HepG2 (cell line): ENCODE measurements around the gene BDNF. TPM values are rescaled to one million over a fixed set of nuclear protein-coding genes. Genes with fewer than 3 reads are reported as not detected.

Source experiments
- ATAC-seq: fragments of 200-7000 bp; cut with Tn5 transposase; 3 replicates; pipeline ENCODE4 v1.9.1; 2020; ENCODE audit warnings: mild to moderate bottlenecking, moderate library complexity
- BruUV-seq: library from RNA; stranded (reverse); fragments of 400-500 nt; replicated peaks from 2 replicates; lab custom pipeline; 2021; lab: Mats Ljungman, UMichigan
- CTCF ChIA-PET: fragments of 300-600 bp; formaldehyde crosslinking; extraction: SDS; loops from one replicate; lab custom pipeline; 2021; ENCODE audit warnings: low total read pairs, inconsistent platforms, low intra/inter-chr PET ratio; lab: Yijun Ruan, JAX
- POLR2A ChIA-PET: fragments of 350-600 bp; sonication (Branson Sonifier 250); formaldehyde crosslinking; loops from one replicate; lab custom pipeline; 2020; ENCODE audit warnings: antibody characterized with exemption, inconsistent platforms; lab: Yijun Ruan, JAX
- DNase-seq: peaks from one replicate; pipeline ENCODE4 v3.0.0-alpha.2; 2015; ENCODE audit warnings: low spot score
- FAIRE-seq: peaks from 3 replicates; lab custom pipeline; 2011; peaks lifted over from hg19 to GRCh38; lab: Jason Lieb, UNC
- H2AFZ ChIP-seq: one replicate; pipeline ENCODE4 v1.6.1; 2011; ENCODE audit warnings: low read length, inconsistent platforms
- H3K27ac ChIP-seq: fragments of 300-600 bp; 3 replicates; pipeline ENCODE4 v1.8.0; 2011; ENCODE audit warnings: mixed run types, mild to moderate bottlenecking, mixed read lengths, low read length, inconsistent platforms; ENCODE audit not compliant: insufficient read depth; ENCODE audit errors: extremely low read length
- H3K27me3 ChIP-seq, 2 experiments: fragments of 200-600 bp in 1 of 2; 2 replicates in 1 of 2; 3 replicates in 1 of 2; pipeline versions ENCODE4 v1.6.0 to v1.8.0; 2011; ENCODE audit warnings: low read length in 2 of 2, mild to moderate bottlenecking in 2 of 2, moderate library complexity in 2 of 2, inconsistent platforms in 1 of 2; ENCODE audit not compliant: insufficient read depth in 2 of 2, control insufficient read depth in 1 of 2
- H3K36me3 ChIP-seq, 2 experiments: fragments of 200-600 bp in 1 of 2; replicated peaks in 1 of 2; 2 replicates in 1 of 2; 3 replicates in 1 of 2; pipeline versions ENCODE4 v1.5.1 to v1.8.0; 2011; ENCODE audit warnings: low read length in 2 of 2, inconsistent platforms in 1 of 2; ENCODE audit not compliant: insufficient read depth in 2 of 2, control insufficient read depth in 1 of 2
- H3K4me1 ChIP-seq: 2 replicates; pipeline ENCODE4 v1.5.1; 2012; ENCODE audit warnings: low read length, inconsistent platforms; ENCODE audit not compliant: insufficient read depth
- H3K4me2 ChIP-seq: 2 replicates; pipeline ENCODE4 v1.6.0; 2011; ENCODE audit warnings: low read depth, low read length, inconsistent platforms
- H3K4me3 ChIP-seq, 3 experiments: fragments of 200-600 bp in 1 of 3; sonication (generic), shearing (Covaris generic) in 1 of 3; replicated peaks in 1 of 3; 2 replicates each; pipeline ENCODE4 v1.5.1; 2011 to 2016; ENCODE audit warnings: low read length in 3 of 3, inconsistent platforms in 2 of 3, low read depth in 2 of 3, mild to moderate bottlenecking in 2 of 3, control low read depth in 1 of 3, mixed read lengths in 1 of 3; ENCODE audit not compliant: insufficient read depth in 1 of 3
- H3K79me2 ChIP-seq: one replicate; pipeline ENCODE4 v1.6.1; 2011; ENCODE audit warnings: low read length, inconsistent platforms; ENCODE audit not compliant: insufficient read depth
- H3K9ac ChIP-seq: 2 replicates; pipeline ENCODE4 v1.6.0; 2011; ENCODE audit warnings: mild to moderate bottlenecking, low read depth, low read length, inconsistent platforms; ENCODE audit not compliant: insufficient read depth
- H3K9me3 ChIP-seq: 2 replicates; pipeline ENCODE4 v1.5.1; 2012; ENCODE audit warnings: mild to moderate bottlenecking, low read length
- H4K20me1 ChIP-seq: 2 replicates; pipeline ENCODE4 v1.6.0; 2011; ENCODE audit warnings: inconsistent platforms, mild to moderate bottlenecking, low read length, moderate library complexity; ENCODE audit not compliant: insufficient read depth
- CEBPB ChIP-seq: IDR thresholded peaks from 2 replicates; pipeline ENCODE4 v1.6.1; 2011; ENCODE audit warnings: low read depth, low read length, improper control_type of control experiment, borderline replicate concordance
- ETV5 ChIP-seq: IDR thresholded peaks from 2 replicates; pipeline ENCODE4 v1.6.1; 2018; ENCODE audit warnings: missing biosample characterization, missing genetic modification reagents, inconsistent platforms, borderline replicate concordance
- HNRNPUL1 ChIP-seq: fragments of 200-400 bp; formaldehyde crosslinking; IDR thresholded peaks from 2 replicates; pipeline ENCODE4 v1.6.1; 2017; ENCODE audit warnings: low read depth, mild to moderate bottlenecking, low read length, moderate library complexity
- PCBP1 ChIP-seq: fragments of 200-400 bp; formaldehyde crosslinking; IDR thresholded peaks from 2 replicates; pipeline ENCODE4 v1.6.1; 2017; ENCODE audit warnings: mild to moderate bottlenecking, low read depth, low read length, borderline replicate concordance
- SSRP1 ChIP-seq: IDR thresholded peaks from 2 replicates; pipeline ENCODE4 v1.6.1; 2016; ENCODE audit warnings: control low read depth
- THAP11 ChIP-seq: IDR thresholded peaks from 2 replicates; pipeline ENCODE4 v1.6.1; 2016; ENCODE audit warnings: missing biosample characterization, missing genetic modification reagents
- ZNF17 ChIP-seq: sonication (generic); formaldehyde crosslinking; IDR thresholded peaks from 2 replicates; pipeline ENCODE4 v1.5.0; 2020; ENCODE audit warnings: mild to moderate bottlenecking, missing genetic modification reagents
- ZNF605 ChIP-seq: sonication (generic); formaldehyde crosslinking; IDR thresholded peaks from 2 replicates; pipeline ENCODE4 v1.8.0; 2022; ENCODE audit warnings: mild to moderate bottlenecking, missing genetic modification reagents
- WGBS: methylation state at CpG from one replicate; pipeline ENCODE4 v1.1.6; 2017; ENCODE audit warnings: low lambda C conversion rate; 5-methylcytosine and 5-hydroxymethylcytosine counted together
- in situ Hi-C: cut with HindIII; loops from 2 replicates; pipeline ENCODE4 v1.10.0; 2017; ENCODE audit warnings: low pct_unique_long_range_greater_than_20kb; ENCODE audit not compliant: extremely low pct_ligation_motif_present
- intact Hi-C: fragments of 100-400 bp; cut with micrococcal nuclease; formaldehyde crosslinking; loops from one replicate; pipeline ENCODE4 v1.10.0; 2022; ENCODE audit not compliant: unreplicated experiment
- polyA plus RNA-seq, 8 experiments: library from polyadenylated mRNA; depleted of rRNA in 3 of 8; stranded (reverse) in 7 of 8; unstranded in 1 of 8; fragments of >200 nt; fragmentation: Illumina TruSeq in 4 of 8; extraction: Trizol in 4 of 8; gene quantifications; 2 replicates each; pipeline versions ENCODE4 v1.2.1 to v1.2.3, GENCODE V29; 2011 to 2016; ENCODE audit warnings: low read depth in 4 of 8, missing spikeins in 1 of 8, mixed read lengths in 1 of 8; ENCODE audit not compliant: insufficient read depth in 1 of 8
- total RNA-seq, 5 experiments: library from RNA; depleted of rRNA; stranded (reverse); fragments of >200 nt; fragmentation: Illumina TruSeq; extraction: Trizol; gene quantifications; 2 replicates each; pipeline ENCODE4 v1.2.3, GENCODE V29; 2016; ENCODE audit warnings: low read depth in 1 of 5
- TF ChIP-seq, protein P1 (sequence below): sonication (generic); formaldehyde crosslinking; IDR thresholded peaks from 2 replicates; pipeline ENCODE4 v1.8.0; 2022; ENCODE audit warnings: missing genetic modification reagents, mild to moderate bottlenecking, inconsistent platforms, borderline replicate concordance
- TF ChIP-seq, protein P2 (sequence below): sonication (generic); formaldehyde crosslinking; IDR thresholded peaks from 2 replicates; pipeline ENCODE4 v1.5.0; 2020; ENCODE audit warnings: missing genetic modification reagents
- TF ChIP-seq, protein P3 (sequence below): sonication (generic); formaldehyde crosslinking; IDR thresholded peaks from 2 replicates; pipeline ENCODE4 v1.5.1; 2020; ENCODE audit warnings: missing genetic modification reagents, mild to moderate bottlenecking, borderline replicate concordance

Gene BDNF
- total and polyA plus RNA-seq, 2 of the 13 experiments (the other 11 are each of a cell fraction or from before 2014, with no cell fraction given): 0.02 TPM; not detected in 1

DNA sequence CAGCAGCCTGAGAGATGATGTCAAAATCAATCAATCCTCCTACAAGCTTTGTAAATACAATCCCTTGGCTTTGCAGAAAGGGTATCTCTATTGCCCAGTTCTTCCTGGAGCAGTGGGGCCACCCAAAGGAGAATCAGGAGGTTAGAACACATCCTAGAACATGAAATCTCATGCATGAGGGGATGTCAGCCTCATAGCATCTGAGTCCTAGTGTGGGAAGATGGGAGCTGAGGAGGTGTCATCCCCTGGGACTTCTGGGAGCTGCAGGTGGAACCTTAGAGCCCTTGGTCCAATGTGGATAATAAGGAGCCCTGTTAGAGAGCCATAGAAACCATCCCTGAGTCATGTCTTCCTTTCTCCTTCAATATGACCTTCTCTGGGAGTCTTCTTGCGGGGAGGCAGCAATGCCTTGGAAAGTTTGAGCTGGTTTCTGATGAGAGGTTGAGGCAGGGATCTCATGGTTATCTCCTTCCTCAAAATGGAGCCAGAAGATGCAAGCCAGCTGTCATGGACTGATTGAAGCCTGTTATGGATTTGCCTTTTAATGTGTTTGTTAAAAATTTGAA is 74.8 kb downstream of the BDNF start:
- Histone ChIP-seq H3K9me3 (no peaks in the 10 kb centered on the region), H3K4me2 (no peak overlapping the region), H3K9ac (no peak overlapping the region), H3K27me3 (no peaks in the 10 kb centered on the region; a peak in 2 of 5 replicates), H3K79me2 (no peaks in the 10 kb centered on the region), H3K4me1 (peaks cover 7% of the 10 kb centered on the region), H2AFZ (no peak overlapping the region), H3K27ac (no peak overlapping the region), H3K36me3 (no peaks in the 10 kb centered on the region), H3K4me3 (no peak overlapping the region), H4K20me1 (no peaks in the 10 kb centered on the region)
- ChIA-PET CTCF (no interaction called here), POLR2A (no interaction called here)
- DNase-seq: no peak
- BruUV-seq: no TSS peak
- 0% methylated on average over 1 of the region's 1 CpG for WGBS
- ATAC-seq: no peak
- TF ChIP-seq PCBP1: no peak
- TF ChIP-seq THAP11 (CRISPR knock-in tag): no peak
- TF ChIP-seq ZNF605 (CRISPR knock-in tag): no peak
- no peak for TF ChIP-seq SSRP1 (CRISPR knock-in tag)
- no peak for FAIRE-seq
- in situ Hi-C loops: no loop called here
- intact Hi-C loops: no loop called here

DNA sequence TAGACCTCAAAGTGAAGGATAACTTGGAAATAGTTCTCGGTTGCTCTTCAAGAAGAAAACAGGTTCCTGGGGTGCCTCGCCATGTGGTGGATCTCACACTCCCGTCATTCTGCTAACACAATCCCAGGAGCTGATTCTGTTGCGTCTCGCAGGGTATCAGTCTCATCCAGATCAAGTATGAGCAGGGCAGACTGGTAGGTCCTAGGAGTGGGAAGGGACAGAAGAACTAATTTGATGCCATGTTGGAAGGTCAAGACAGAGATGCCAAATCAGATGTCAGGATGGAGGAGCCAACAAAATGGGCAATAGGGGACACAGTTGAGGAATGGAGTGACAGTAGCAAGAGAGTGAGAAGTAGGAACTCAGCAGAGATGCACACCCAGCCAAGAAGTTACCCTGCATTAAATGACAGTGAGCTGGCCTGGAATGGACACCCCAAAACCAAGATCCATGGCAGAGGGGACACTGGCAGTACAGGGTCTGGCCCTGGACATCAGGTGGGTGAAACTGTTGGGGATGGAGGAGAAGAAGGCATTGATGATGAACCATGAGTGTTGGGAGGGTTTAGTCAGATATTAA is 76.2 kb downstream of the BDNF start:
- H3K79me2 ChIP-seq: no peaks in the 10 kb centered on the region
- H3K27ac ChIP-seq: no peak overlapping the region
- H3K9me3 ChIP-seq: no peaks in the 10 kb centered on the region
- ATAC-seq: no peak
- FAIRE-seq: no peak
- WGBS: 43% methylated on average over 5 of the region's 5 CpGs
- H2AFZ ChIP-seq: no peak overlapping the region
- no peak for DNase-seq
- H4K20me1 ChIP-seq: no peaks in the 10 kb centered on the region
- H3K4me3 ChIP-seq: no peak overlapping the region
- H3K4me1 ChIP-seq: peaks cover 7% of the 10 kb centered on the region
- H3K36me3 ChIP-seq: no peaks in the 10 kb centered on the region
- no TSS peak for BruUV-seq
- ChIA-PET CTCF (no interaction called here), POLR2A (no interaction called here)
- intact Hi-C loops (no loop called here), in situ Hi-C loops (no loop called here)
- no peaks in the 10 kb centered on the region; a peak in 2 of 5 replicates for H3K27me3 ChIP-seq
- H3K4me2 ChIP-seq: no peak overlapping the region
- no peak overlapping the region for H3K9ac ChIP-seq
- TF ChIP-seq HNRNPUL1 (no peak), ETV5 (no peak), ZNF17 (CRISPR knock-in tag) (no peak), CEBPB (no peak)
- TF ChIP-seq, protein P1, sequence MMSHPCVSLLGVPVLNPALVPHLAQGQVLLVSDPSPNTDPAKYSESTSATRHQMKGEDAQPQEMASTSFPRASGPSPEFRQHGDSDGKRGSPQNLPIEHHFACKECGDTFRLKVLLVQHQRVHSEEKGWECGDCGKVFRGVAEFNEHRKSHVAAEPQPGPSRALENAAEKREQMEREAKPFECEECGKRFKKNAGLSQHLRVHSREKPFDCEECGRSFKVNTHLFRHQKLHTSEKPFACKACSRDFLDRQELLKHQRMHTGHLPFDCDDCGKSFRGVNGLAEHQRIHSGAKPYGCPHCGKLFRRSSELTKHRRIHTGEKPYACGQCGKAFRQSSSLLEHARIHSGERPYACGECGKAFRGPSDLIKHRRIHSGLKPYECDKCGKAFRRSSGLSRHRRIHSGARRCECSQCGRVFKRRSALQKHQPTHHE (CRISPR knock-in tag): no peak
- TF ChIP-seq, protein P2, sequence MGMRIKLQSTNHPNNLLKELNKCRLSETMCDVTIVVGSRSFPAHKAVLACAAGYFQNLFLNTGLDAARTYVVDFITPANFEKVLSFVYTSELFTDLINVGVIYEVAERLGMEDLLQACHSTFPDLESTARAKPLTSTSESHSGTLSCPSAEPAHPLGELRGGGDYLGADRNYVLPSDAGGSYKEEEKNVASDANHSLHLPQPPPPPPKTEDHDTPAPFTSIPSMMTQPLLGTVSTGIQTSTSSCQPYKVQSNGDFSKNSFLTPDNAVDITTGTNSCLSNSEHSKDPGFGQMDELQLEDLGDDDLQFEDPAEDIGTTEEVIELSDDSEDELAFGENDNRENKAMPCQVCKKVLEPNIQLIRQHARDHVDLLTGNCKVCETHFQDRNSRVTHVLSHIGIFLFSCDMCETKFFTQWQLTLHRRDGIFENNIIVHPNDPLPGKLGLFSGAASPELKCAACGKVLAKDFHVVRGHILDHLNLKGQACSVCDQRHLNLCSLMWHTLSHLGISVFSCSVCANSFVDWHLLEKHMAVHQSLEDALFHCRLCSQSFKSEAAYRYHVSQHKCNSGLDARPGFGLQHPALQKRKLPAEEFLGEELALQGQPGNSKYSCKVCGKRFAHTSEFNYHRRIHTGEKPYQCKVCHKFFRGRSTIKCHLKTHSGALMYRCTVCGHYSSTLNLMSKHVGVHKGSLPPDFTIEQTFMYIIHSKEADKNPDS: no peak
- TF ChIP-seq, protein P3, sequence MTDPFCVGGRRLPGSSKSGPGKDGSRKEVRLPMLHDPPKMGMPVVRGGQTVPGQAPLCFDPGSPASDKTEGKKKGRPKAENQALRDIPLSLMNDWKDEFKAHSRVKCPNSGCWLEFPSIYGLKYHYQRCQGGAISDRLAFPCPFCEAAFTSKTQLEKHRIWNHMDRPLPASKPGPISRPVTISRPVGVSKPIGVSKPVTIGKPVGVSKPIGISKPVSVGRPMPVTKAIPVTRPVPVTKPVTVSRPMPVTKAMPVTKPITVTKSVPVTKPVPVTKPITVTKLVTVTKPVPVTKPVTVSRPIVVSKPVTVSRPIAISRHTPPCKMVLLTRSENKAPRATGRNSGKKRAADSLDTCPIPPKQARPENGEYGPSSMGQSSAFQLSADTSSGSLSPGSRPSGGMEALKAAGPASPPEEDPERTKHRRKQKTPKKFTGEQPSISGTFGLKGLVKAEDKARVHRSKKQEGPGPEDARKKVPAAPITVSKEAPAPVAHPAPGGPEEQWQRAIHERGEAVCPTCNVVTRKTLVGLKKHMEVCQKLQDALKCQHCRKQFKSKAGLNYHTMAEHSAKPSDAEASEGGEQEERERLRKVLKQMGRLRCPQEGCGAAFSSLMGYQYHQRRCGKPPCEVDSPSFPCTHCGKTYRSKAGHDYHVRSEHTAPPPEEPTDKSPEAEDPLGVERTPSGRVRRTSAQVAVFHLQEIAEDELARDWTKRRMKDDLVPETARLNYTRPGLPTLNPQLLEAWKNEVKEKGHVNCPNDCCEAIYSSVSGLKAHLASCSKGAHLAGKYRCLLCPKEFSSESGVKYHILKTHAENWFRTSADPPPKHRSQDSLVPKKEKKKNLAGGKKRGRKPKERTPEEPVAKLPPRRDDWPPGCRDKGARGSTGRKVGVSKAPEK: no peak
